Subcutaneous abdominal adipose tissue (tissue), 5 donors: Measurements from ENCODE around the gene JPT1.

Source experiments
- H3K27ac ChIP-seq: one replicate; pipeline ENCODE4 v1.7.0; 2013; ENCODE audit warnings: low read depth, mild to moderate bottlenecking, inconsistent platforms, low read length, moderate library complexity
- H3K27me3 ChIP-seq, 5 donors: one replicate each; pipeline ENCODE4 v1.7.0; 2013; ENCODE audit warnings: low read length in 5 of 5, inconsistent platforms in 1 of 5; ENCODE audit not compliant: control insufficient read depth in 5 of 5, insufficient read depth in 4 of 5
- H3K36me3 ChIP-seq, 5 donors: one replicate each; pipeline ENCODE4 v1.7.0; 2013; ENCODE audit warnings: low read length in 5 of 5; ENCODE audit not compliant: control insufficient read depth in 5 of 5, insufficient read depth in 5 of 5
- H3K4me1 ChIP-seq, 5 donors: one replicate each; pipeline ENCODE4 v1.7.0; 2013; ENCODE audit warnings: low read length in 5 of 5, mild to moderate bottlenecking in 3 of 5, moderate library complexity in 1 of 5; ENCODE audit not compliant: control insufficient read depth in 5 of 5, insufficient read depth in 5 of 5
- H3K4me3 ChIP-seq, 5 donors: one replicate each; pipeline ENCODE4 v1.7.0; 2013; ENCODE audit warnings: low read length in 5 of 5, low read depth in 1 of 5
- H3K9ac ChIP-seq, 5 donors: one replicate each; pipeline ENCODE4 v1.7.0; 2013; ENCODE audit warnings: low read length in 5 of 5, mild to moderate bottlenecking in 4 of 5, moderate library complexity in 3 of 5
- H3K9me3 ChIP-seq, 5 donors: one replicate each; pipeline ENCODE4 v1.7.0; 2013; ENCODE audit warnings: low read length in 5 of 5; ENCODE audit not compliant: control insufficient read depth in 5 of 5
- donor health status: healthy.
- donor health status: healthy.
- donor health status: healthy.
- donor health status: healthy.
- donor health status: healthy.

Gene JPT1

DNA sequence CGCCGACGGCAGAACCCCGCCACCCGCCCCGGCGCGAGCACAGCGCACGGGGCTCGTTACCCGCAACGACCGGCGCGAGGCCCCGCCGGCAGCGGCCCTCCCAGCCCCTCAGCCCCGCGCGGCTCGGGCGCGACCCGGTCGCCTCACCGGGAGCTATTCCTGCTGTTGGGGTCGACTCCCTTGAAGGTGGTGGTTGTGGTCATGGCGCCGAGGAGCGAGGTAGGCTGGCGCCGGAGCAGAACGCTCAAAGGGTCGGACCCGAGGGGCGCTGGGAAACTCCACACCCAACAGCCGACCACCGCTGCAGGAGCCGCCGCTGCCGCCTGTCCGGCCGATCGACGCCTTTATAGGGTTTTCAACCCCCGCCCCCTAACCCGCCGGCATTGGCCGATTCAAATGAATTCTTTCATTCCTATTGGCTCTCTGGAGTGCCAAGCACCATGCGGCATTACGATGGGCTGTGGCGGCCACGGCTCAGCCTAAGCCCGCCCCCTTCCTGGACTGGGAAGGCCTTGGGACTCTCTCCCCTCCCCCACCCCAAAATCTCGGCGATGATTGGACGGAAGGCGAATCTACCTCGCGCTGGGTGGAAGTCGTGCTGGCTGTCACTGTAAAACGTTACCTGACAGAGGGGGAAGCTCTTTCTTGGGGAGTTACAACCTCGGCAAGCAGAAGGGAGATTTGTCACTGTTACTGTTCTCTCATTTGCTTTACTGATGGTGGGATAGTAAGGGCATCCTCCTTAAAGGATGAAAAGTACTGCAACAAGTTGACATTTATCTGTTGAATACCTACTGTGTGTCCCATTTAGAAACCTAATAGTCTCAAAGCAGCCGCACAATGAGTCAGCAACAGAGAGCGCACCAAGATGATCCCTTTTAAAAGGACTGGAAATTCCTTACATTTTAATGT is at the start of gene JPT1:
Gene JPT1 (minus strand): TSS at position 318 of the 912 bp plus-strand sequence. CDS start 115 bp downstream, at position 203.
- peak within 1 kb of the TSS in 4 of 5 donors; percentile 77 to 86 (median 81) for H3K9ac ChIP-seq
- peaks cover 0 to 19% (median 17%) of the 10 kb centered on the region in 5 donors for H3K4me1 ChIP-seq
- no peaks in the 10 kb centered on the region for H3K36me3 ChIP-seq
- no peak within 1 kb of the TSS for H3K27ac ChIP-seq
- no peaks in the 10 kb centered on the region for H3K27me3 ChIP-seq
- no peaks in the 10 kb centered on the region for H3K9me3 ChIP-seq
- peak within 1 kb of the TSS; percentile 73 to 89 (median 86) for H3K4me3 ChIP-seq

DNA sequence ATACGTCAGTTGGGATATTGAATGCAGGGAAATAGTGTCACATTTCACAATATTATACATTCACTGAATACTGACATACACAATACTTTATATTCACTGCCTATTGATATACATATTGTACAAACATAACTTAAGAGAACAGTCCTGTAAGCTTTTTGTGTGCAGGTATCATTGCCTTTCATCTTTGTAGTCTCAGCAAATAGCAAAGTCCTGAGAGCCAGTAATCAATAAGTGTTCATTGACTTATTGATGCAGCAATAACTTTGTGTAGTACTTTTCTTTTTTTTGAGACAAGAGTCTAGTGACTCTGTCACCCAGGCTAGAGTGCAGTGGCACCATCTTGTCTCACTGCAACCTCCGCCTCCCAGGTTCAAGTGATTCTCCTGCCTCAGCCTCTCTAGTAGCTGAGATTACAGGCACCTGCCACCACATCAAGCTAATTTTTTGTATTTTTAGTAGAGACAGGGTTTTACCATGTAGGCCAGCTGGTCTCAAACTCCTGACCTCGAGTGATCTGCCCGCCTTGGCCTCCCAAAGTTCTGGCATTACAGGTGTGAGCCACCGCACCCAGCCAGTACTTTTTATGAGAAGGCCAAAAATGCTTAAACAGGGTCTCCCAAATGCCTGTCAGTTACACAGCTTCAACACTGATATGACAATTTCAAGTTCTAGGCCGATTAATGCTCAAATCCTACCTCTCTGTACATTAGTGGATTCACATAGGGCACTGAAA is 45.7 kb upstream of the JPT1 start:
- Histone ChIP-seq H3K36me3 (no peaks in the 10 kb centered on the region), H3K4me3 (no peak overlapping the region), H3K4me1 (peaks cover 0 to 9% (median 7%) of the 10 kb centered on the region in 5 donors), H3K9ac (no peak overlapping the region), H3K27ac (no peak overlapping the region), H3K27me3 (no peaks in the 10 kb centered on the region), H3K9me3 (no peaks in the 10 kb centered on the region)

DNA sequence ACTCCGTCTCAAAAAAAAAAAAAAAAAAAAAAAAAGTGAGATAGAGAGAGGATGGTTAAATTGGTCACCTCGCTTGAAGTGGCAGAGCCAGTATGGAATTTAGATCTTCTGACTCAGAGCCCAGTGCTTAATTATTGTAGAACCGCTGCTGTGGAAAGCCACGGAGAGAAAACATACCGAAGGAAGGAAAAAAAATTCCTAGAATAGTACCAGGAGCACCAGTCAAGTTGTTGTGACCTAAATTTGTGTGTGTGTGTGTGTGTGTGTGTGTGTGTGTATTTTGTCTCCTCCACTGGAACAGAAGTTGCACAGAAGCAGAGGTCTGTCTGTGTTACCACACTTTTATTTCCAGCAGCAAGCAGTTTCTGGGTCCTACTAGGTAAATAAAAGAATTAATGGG is 40.6 kb upstream of the JPT1 start:
- H3K27me3 ChIP-seq, result no peaks in the 10 kb centered on the region
- no peaks in the 10 kb centered on the region for H3K9me3 ChIP-seq
- no peaks in the 10 kb centered on the region for H3K36me3 ChIP-seq
- no peaks in the 10 kb centered on the region for H3K4me1 ChIP-seq
- no peak overlapping the region for H3K27ac ChIP-seq
- no peak overlapping the region for H3K9ac ChIP-seq
- no peak overlapping the region for H3K4me3 ChIP-seq

DNA sequence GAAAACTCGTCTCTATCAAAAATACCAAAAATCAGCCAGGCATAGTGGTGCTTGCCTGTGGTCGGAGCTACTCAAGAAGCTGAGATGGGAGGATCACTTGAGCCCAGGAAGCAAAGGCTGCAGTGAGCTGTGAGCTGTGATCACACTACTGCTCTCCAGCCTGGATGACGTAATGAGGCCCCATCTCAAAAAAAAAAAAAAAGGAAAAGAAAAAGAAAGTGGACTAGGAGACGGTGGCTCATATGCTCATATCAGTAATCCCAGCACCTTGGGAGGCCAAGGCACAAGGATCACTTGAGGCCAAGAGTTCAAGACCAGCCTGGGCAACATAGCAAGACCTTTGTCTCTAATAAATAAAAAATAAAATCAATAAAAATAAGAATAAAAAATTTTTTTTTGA is 37.3 kb upstream of the JPT1 start:
- no peaks in the 10 kb centered on the region for H3K27me3 ChIP-seq

GRCh38 chr17:75188614-75189013 is 34.3 kb upstream of the JPT1 start:
- Histone ChIP-seq H3K27me3 (no peaks in the 10 kb centered on the region), H3K4me1 (peaks cover 0 to 2% (median 0%) of the 10 kb centered on the region in 5 donors), H3K9ac (no peak overlapping the region), H3K9me3 (no peaks in the 10 kb centered on the region), H3K27ac (no peak overlapping the region), H3K4me3 (no peak overlapping the region), H3K36me3 (no peaks in the 10 kb centered on the region)

More for the DNA sequence above, 37.3 kb upstream of the JPT1 start:
- no peak overlapping the region for H3K27ac ChIP-seq
- no peak overlapping the region for H3K4me3 ChIP-seq
- H3K4me1 ChIP-seq, result no peaks in the 10 kb centered on the region
- no peaks in the 10 kb centered on the region for H3K9me3 ChIP-seq
- no peak overlapping the region for H3K9ac ChIP-seq
- H3K36me3 ChIP-seq, result no peaks in the 10 kb centered on the region

GRCh38 chr17:75183999-75184884 is 29.9 kb upstream of the JPT1 start:
- Histone ChIP-seq H3K27ac (no peak overlapping the region), H3K4me3 (no peak overlapping the region)

DNA sequence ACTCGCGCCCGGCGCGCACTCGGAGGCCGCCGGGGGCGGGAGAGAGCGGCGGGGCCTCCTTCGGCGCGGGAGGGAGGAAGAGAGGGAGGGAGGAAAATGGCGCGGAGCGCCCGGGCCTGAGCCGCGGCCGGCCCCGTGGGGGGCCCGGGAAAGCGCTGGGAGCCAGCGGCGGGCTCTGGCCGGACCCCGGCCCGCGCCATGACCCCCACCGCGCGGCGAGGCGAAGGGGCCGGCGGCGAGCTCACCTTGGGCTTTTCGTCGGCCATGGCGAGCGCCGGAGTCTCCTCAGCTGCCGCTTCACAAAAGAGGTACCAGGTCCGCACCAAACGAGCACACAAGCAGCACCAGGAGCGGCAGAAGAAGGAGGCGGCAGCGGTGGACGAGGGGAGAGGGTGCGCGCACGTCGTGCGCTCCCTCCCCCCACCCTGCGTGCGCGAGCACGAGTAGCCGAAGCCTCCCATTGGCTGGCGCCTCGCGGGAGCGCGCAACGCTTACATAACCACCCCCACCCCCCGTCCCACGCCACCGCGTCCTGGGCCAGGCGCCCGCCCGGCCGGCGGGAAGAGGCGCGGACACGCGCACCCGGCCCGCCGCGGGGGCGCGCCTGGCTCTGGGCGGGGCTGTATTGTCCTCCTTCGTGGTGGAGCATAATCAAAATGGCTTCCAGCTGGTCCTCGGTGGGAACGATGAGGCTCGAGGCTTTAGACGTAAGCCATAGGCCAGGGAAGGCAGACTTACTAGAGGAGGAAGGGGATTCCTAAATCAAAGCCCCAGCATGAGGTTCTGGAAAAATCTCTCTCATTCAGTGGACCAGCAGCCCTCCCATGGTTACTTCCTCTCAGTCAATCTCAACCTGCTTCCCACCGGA is 28.5 kb upstream of the JPT1 start, which contains the start of gene SUMO2:
Gene SUMO2 (minus strand): TSS at position 391 of the 868 bp plus-strand sequence. CDS start 125 bp downstream, at position 266.
- no peaks in the 10 kb centered on the region for H3K27me3 ChIP-seq
- peak within 1 kb of the TSS; percentile 87 to 97 (median 90) for H3K4me3 ChIP-seq
- H3K27ac ChIP-seq, result peak within 1 kb of the TSS; percentile 92
- peak within 1 kb of the TSS; percentile 60 to 97 (median 95) for H3K9ac ChIP-seq
- no peaks in the 10 kb centered on the region for H3K9me3 ChIP-seq
- peaks cover 2 to 26% (median 20%) of the 10 kb centered on the region in 5 donors for H3K4me1 ChIP-seq
- peaks cover 0 to 13% (median 8%) of the 10 kb centered on the region in 5 donors for H3K36me3 ChIP-seq

More at GRCh38 chr17:75183999-75184884, 29.9 kb upstream of the JPT1 start:
- Histone ChIP-seq H3K4me1 (peaks cover 2 to 26% (median 20%) of the 10 kb centered on the region in 5 donors), H3K9ac (no peak overlapping the region), H3K27me3 (no peaks in the 10 kb centered on the region), H3K36me3 (peaks cover 0 to 5% (median 1%) of the 10 kb centered on the region in 5 donors), H3K9me3 (no peaks in the 10 kb centered on the region)

DNA sequence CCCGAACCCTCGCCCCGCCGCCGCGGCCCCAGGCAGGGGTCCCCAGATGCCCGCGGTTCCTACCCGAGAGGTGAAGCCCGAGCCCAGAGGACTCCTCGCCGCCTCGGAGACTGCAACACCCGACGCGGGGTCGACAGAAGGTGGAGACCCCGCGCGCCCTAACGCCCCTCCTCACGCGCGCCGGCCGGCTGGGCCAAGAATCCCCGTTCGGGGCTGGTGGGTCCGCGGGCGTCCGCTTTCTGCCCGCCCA is 27.9 kb upstream of the JPT1 start:
- H3K9ac ChIP-seq, result peak overlapping the region; percentile 60 to 97 (median 95)

More for the DNA sequence above, 27.9 kb upstream of the JPT1 start:
- H3K9me3 ChIP-seq, result no peaks in the 10 kb centered on the region
- H3K27ac ChIP-seq, result peak overlapping the region; percentile 92
- peaks cover 0 to 18% (median 12%) of the 10 kb centered on the region in 5 donors for H3K36me3 ChIP-seq
- peaks cover 2 to 26% (median 20%) of the 10 kb centered on the region in 5 donors for H3K4me1 ChIP-seq
- no peaks in the 10 kb centered on the region for H3K27me3 ChIP-seq
- peak overlapping the region in 4 of 5 donors; percentile 87 to 91 (median 88) for H3K4me3 ChIP-seq
